GM10847 (cell line): ENCODE results near the gene PRB4.

Source experiments
- POLR2A ChIP-seq: IDR thresholded peaks from 2 replicates; pipeline ENCODE4 v1.6.1; 2011; ENCODE audit not compliant: insufficient read length; ENCODE audit errors: extremely low read depth

The PRB4 gene

GRCh38 chr12:11310336-11310735 is at the start of gene PRB4:
Gene PRB4, minus strand, starts transcription at chr12:11310436. Its CDS starts 38 bp downstream, at chr12:11310398.
- TF ChIP-seq POLR2A = no peak

GRCh38 chr12:11348439-11348838 is 38.2 kb upstream of the PRB4 start:
- TF ChIP-seq POLR2A = no peak

GRCh38 chr12:11347810-11348209 is 37.6 kb upstream of the PRB4 start:
- no peak for TF ChIP-seq POLR2A

- no peak for TF ChIP-seq POLR2A
These were observed 34.3 kb upstream of the PRB4 start for GRCh38 chr12:11344500-11344899.

GRCh38 chr12:11324426-11324825 is 14.2 kb upstream of the PRB4 start:
- TF ChIP-seq POLR2A = no peak

- TF ChIP-seq POLR2A = no peak
These were observed 11.7 kb upstream of the PRB4 start for GRCh38 chr12:11321980-11322379.

- TF ChIP-seq POLR2A = no peak
These were observed 3.1 kb downstream of the PRB4 start for GRCh38 chr12:11307143-11307542.

- TF ChIP-seq POLR2A = no peak
These were observed 36.8 kb downstream of the PRB4 start for GRCh38 chr12:11273449-11273848.

GRCh38 chr12:11269607-11270006 is 40.6 kb downstream of the PRB4 start, which contains the start of gene PRB3:
Gene PRB3, minus strand, starts transcription at chr12:11269707. Its CDS starts 38 bp downstream, at chr12:11269669.
- TF ChIP-seq POLR2A = no peak

GRCh38 chr12:11264501-11264900 is 45.7 kb downstream of the PRB4 start:
- no peak for TF ChIP-seq POLR2A
